ENCODE data around the gene CLDN7.
A peak's percentile ranks its signal among the peaks of the same experiment; 100 is the strongest.

Gene CLDN7

DNA sequence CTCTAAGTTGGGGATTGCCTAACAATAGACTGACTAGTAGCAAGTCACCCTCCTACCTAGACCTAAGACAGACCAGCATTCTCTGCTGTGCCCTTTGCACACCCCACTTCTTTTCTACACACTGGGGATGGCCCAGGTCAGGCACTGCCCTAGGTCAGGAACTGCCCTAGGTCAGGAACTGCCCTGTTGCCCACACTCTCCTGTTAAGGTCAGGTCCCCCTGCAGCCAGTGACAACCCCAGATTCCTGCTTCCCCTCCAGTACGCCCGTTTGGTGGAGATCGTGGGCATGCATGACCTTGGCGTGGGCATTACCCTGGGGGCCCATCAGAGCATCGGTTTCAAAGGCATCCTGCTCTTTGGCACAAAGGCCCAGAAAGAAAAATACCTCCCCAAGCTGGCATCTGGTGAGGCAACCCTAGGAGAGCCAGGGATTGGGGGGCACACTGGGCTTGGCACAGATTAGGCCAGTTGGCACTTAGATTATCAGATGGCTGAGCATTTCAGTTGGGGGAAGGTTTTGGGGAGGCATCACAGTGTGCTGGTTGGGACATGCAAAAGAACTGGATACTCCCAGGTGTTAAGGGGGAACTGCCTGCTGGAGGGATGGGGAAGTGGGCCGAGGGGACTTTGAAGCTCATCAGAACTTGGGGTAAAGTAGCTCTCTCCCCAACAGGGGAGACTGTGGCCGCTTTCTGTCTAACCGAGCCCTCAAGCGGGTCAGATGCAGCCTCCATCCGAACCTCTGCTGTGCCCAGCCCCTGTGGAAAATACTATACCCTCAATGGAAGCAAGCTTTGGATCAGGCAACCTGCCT, 40.8 kb downstream of the CLDN7 start:
- 0 out of 2 replicates have a peak, but pooled peaks cover 4% of the 10 kb centered on the region for H3K79me2 ChIP-seq (ENCODE audit: low read length)
- peaks cover 27% of the 10 kb centered on the region for H3K4me1 ChIP-seq (ENCODE audit: low read length)
- no peak overlapping the region for H2AFZ ChIP-seq (ENCODE audit: low read depth, low read length)
- no peaks in the 10 kb centered on the region for H3K9me3 ChIP-seq (ENCODE audit: insufficient read depth, low read length)
- H3K27ac ChIP-seq (ENCODE audit: low read length), result no peak overlapping the region
- H3K4me3 ChIP-seq (ENCODE audit: low read length), result no peak overlapping the region
- H3K9ac ChIP-seq (ENCODE audit: low read length), result no peak overlapping the region
- no peak for TF ChIP-seq EZH2phosphoT487 (IDR thresholded peaks at IDR 0.05; ENCODE audit: low read depth)
- TF ChIP-seq, protein P1, sequence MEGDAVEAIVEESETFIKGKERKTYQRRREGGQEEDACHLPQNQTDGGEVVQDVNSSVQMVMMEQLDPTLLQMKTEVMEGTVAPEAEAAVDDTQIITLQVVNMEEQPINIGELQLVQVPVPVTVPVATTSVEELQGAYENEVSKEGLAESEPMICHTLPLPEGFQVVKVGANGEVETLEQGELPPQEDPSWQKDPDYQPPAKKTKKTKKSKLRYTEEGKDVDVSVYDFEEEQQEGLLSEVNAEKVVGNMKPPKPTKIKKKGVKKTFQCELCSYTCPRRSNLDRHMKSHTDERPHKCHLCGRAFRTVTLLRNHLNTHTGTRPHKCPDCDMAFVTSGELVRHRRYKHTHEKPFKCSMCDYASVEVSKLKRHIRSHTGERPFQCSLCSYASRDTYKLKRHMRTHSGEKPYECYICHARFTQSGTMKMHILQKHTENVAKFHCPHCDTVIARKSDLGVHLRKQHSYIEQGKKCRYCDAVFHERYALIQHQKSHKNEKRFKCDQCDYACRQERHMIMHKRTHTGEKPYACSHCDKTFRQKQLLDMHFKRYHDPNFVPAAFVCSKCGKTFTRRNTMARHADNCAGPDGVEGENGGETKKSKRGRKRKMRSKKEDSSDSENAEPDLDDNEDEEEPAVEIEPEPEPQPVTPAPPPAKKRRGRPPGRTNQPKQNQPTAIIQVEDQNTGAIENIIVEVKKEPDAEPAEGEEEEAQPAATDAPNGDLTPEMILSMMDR (IDR thresholded peaks at IDR 0.05; ENCODE audit: low read depth, low read length), result no peak
- no peak overlapping the region for H3K4me2 ChIP-seq (ENCODE audit: low read length)
- no peaks in the 10 kb centered on the region for H3K27me3 ChIP-seq (ENCODE audit: low read depth, low read length)
- no peaks in the 10 kb centered on the region for H4K20me1 ChIP-seq (ENCODE audit: insufficient read depth, low read length)
- peaks cover 7% of the 10 kb centered on the region for H3K36me3 ChIP-seq (replicated peaks; ENCODE audit: low read depth, low read length)

DNA sequence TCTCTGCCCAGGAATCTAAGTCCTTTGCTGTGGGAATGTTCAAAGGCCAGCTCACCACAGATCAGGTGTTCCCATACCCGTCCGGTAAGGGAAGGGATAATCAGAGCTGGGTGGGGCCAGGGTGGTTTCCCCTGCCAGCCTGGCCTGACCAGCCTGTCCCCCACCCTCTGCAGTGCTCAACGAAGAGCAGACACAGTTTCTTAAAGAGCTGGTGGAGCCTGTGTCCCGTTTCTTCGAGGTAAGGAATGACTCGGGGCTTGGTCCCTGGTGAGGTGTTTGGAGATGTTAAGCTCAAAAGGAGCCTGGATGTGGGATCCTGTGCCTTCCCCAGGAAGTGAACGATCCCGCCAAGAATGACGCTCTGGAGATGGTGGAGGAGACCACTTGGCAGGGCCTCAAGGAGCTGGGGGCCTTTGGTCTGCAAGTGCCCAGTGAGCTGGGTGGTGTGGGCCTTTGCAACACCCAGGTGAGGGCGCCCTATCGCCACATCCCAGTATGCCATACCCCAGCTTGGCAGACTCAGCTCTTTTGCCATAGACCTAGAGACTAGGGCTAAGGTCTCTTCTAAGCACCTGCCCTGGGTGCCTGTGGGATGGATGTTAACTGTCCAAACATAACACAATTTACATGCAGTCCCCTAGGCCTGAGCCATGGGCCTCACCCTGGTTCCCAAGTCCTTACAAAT, 41.5 kb downstream of the CLDN7 start:
- Histone ChIP-seq H3K4me3 (ENCODE audit: low read length) (peak overlapping the region; percentile 97), H3K9ac (ENCODE audit: low read length) (peak overlapping the region; percentile 91), H3K4me1 (ENCODE audit: low read length) (peaks cover 34% of the 10 kb centered on the region), H3K9me3 (ENCODE audit: insufficient read depth, low read length) (no peaks in the 10 kb centered on the region), H3K4me2 (ENCODE audit: low read length) (peak overlapping the region; percentile 98), H2AFZ (ENCODE audit: low read depth, low read length) (no peak overlapping the region), H3K36me3 (replicated peaks; ENCODE audit: low read depth, low read length) (peaks cover 7% of the 10 kb centered on the region), H4K20me1 (ENCODE audit: insufficient read depth, low read length) (no peaks in the 10 kb centered on the region), H3K27ac (ENCODE audit: low read length) (peak overlapping the region; percentile 56), H3K27me3 (ENCODE audit: low read depth, low read length) (no peaks in the 10 kb centered on the region), H3K79me2 (ENCODE audit: low read length) (0 out of 2 replicates have a peak, but pooled peaks cover 4% of the 10 kb centered on the region)
- TF ChIP-seq EZH2phosphoT487 (IDR thresholded peaks at IDR 0.05; ENCODE audit: low read depth), result no peak
- TF ChIP-seq, protein P1 (IDR thresholded peaks at IDR 0.05; ENCODE audit: low read depth, low read length), result peak; percentile 54

DNA sequence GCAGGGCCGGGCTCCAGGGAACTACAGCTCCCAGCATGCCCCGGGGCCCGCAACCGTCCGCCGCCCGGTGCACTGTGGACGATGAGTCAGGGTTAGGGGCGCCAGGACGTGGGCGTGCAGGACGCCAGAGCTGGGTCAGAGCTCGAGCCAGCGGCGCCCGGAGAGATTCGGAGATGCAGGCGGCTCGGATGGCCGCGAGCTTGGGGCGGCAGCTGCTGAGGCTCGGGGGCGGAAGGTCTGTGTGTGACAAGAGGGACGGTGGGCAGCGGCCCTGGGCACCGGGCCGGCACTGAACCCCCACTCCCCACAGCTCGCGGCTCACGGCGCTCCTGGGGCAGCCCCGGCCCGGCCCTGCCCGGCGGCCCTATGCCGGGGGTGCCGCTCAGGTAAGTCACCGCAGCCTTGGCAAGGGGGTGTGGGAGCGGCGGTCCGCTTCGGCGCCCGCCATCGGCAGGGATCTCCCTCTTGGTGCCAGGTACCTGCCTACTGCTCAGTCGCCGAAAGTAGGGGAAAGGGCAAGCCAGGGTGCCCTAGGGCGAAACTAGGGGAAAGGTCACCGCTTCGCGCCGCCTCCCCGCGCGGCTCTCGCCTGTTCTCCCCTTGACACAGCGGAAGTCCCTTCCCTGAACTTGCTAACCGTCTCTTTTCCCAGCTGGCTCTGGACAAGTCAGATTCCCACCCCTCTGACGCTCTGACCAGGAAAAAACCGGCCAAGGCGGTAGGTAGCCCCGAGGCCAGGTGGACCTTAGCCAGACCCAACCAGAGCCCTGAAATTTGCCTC, 42.3 kb downstream of the CLDN7 start, which contains the start of the genes ACADVL and DLG4:
TSS of gene ACADVL (plus strand) at position 127 of the 781 bp plus-strand sequence. CDS start at position 174, 47 bp downstream.
TSS of gene DLG4 (minus strand) at position 25 of the 781 bp plus-strand sequence.
- Histone ChIP-seq H3K79me2 (ENCODE audit: low read length) (0 out of 2 replicates have a peak, but pooled peaks cover 4% of the 10 kb centered on the region), H3K4me3 (ENCODE audit: low read length) (peak within 1 kb of the TSS; percentile 97), H3K9me3 (ENCODE audit: insufficient read depth, low read length) (no peaks in the 10 kb centered on the region), H3K9ac (ENCODE audit: low read length) (peak within 1 kb of the TSS; percentile 91), H2AFZ (ENCODE audit: low read depth, low read length) (peak within 1 kb of the TSS; percentile 71; the same call in 1 of the 2 replicates), H3K4me1 (ENCODE audit: low read length) (peaks cover 38% of the 10 kb centered on the region), H3K36me3 (replicated peaks; ENCODE audit: low read depth, low read length) (peaks cover 7% of the 10 kb centered on the region), H3K4me2 (ENCODE audit: low read length) (peak within 1 kb of the TSS; percentile 98), H3K27ac (ENCODE audit: low read length) (peak within 1 kb of the TSS; percentile 56), H4K20me1 (ENCODE audit: insufficient read depth, low read length) (no peaks in the 10 kb centered on the region), H3K27me3 (ENCODE audit: low read depth, low read length) (no peaks in the 10 kb centered on the region)
- no peak for TF ChIP-seq EZH2phosphoT487 (IDR thresholded peaks at IDR 0.05; ENCODE audit: low read depth)
- TF ChIP-seq, protein P1 (IDR thresholded peaks at IDR 0.05; ENCODE audit: low read depth, low read length), result no peak
